ENCODE data around the gene PFDN4. TPM values are rescaled to one million over a fixed set of nuclear protein-coding genes. Genes with fewer than 3 reads are reported as not detected.

The PFDN4 gene
- total and polyA plus RNA-seq, 12 donors, result 21.9 to 56.3 (median 30.7) TPM

DNA sequence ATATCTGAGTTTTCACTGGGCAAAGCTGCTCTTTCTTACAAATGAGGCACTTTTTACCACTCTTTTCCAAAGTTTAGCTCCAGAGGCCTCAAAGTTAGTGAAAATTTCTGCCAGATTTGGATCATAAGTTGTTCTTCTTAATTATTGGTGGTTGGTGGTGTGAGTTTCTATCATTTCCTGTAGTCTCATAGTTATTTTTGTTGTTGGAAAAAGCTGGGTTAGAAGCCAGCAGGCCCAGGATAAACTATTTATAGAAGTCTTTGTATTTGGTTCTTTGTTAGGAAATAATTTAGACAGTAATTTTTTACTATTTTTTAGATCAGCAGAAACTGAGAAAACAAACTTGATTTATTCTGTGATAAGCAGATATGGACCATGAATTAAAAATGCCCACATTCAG is 10.6 kb downstream of the PFDN4 start:
- Histone ChIP-seq H3K4me3 (no peak overlapping the region), H3K27me3 (no peaks in the 10 kb centered on the region), H3K27ac (peak overlapping the region in 7 of 10 donors; percentile 28 to 77 (median 57)), H3K36me3 (peaks cover 0 to 49% (median 4%) of the 10 kb centered on the region in 9 donors), H3K4me1 (peaks cover 0 to 55% (median 22%) of the 10 kb centered on the region in 9 donors), H3K9me3 (no peaks in the 10 kb centered on the region)
- intact Hi-C loops (cut with DNase I), result loop anchor here in 3 of 10 donors (2.0 to 5.0 kb wide), 3 partner anchors 259 to 429 kb away; partner anchors contain the start of gene DOK5 (in 1 of the 3)
- TF ChIP-seq, protein P1, sequence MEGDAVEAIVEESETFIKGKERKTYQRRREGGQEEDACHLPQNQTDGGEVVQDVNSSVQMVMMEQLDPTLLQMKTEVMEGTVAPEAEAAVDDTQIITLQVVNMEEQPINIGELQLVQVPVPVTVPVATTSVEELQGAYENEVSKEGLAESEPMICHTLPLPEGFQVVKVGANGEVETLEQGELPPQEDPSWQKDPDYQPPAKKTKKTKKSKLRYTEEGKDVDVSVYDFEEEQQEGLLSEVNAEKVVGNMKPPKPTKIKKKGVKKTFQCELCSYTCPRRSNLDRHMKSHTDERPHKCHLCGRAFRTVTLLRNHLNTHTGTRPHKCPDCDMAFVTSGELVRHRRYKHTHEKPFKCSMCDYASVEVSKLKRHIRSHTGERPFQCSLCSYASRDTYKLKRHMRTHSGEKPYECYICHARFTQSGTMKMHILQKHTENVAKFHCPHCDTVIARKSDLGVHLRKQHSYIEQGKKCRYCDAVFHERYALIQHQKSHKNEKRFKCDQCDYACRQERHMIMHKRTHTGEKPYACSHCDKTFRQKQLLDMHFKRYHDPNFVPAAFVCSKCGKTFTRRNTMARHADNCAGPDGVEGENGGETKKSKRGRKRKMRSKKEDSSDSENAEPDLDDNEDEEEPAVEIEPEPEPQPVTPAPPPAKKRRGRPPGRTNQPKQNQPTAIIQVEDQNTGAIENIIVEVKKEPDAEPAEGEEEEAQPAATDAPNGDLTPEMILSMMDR (IDR thresholded peaks at IDR 0.05), result no peak
- ATAC-seq (peak in 1 of 8 donors; percentile 41), DNase-seq (no peak)

DNA sequence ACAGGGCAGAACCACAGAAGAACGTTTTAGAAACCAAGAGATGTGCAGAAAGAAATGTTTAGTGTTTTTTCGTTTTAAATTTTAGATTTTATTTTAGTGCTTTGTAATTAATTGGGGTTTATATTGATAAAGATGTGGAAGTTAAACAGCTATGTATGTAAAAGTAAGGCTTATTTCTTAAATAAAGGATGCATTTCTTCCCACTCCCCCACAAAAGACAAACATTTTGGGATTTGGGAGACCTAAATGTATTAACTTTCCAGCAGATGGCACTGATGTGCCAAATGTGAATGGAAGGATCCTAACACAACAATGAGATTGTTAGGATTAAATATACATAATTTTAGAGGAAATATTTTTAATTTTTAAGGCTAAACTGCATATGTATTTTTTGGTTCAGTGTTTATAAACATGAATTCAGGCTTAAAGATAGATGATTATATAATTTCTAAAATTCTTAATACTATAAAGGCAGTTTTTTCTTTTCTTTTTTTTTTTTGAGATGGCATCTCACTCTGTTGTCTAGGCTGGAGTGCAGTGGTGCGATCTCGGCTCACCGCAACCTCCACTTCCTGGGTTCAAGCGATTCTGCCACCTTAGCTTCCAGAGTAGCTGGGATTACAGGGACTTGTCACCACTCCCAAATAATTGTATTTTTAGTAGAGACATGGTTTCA is 12.0 kb downstream of the PFDN4 start:
- ATAC-seq, result no peak
- peaks cover 0 to 43% (median 22%) of the 10 kb centered on the region in 9 donors for H3K4me1 ChIP-seq
- no peaks in the 10 kb centered on the region for H3K9me3 ChIP-seq
- no peaks in the 10 kb centered on the region for H3K27me3 ChIP-seq
- H3K4me3 ChIP-seq, result no peak overlapping the region
- no peak for DNase-seq
- TF ChIP-seq, protein P1 (IDR thresholded peaks at IDR 0.05), result peak; percentile 29 to 74 (median 59)
- intact Hi-C loops (cut with DNase I), result loop anchor here (2.0 to 10.0 kb wide), 6 partner anchors 245 to 429 kb away; partner anchors contain the start of gene DOK5 (in 2 of the 10)
- H3K36me3 ChIP-seq, result peaks cover 0 to 43% (median 4%) of the 10 kb centered on the region in 9 donors
- 70 to 85% methylated on average over 6 of the region's 6 CpGs for WGBS, 2 donors
- no peak overlapping the region for H3K27ac ChIP-seq

- intact Hi-C loops (cut with DNase I), result loop anchor here in 7 of 10 donors (2.0 to 10.0 kb wide), 5 partner anchors 244 to 428 kb away; partner anchors contain the start of gene DOK5 (in 1 of the 7)
- DNase-seq (no peak), ATAC-seq (no peak)
- H3K27me3 ChIP-seq, result no peaks in the 10 kb centered on the region
- 94% methylated on average over 6 of the region's 6 CpGs for WGBS, 2 donors
- peaks cover 0 to 35% (median 18%) of the 10 kb centered on the region in 9 donors for H3K4me1 ChIP-seq
- no peak overlapping the region for H3K4me3 ChIP-seq
- H3K36me3 ChIP-seq, result peaks cover 0 to 35% (median under 1%) of the 10 kb centered on the region in 9 donors
- H3K9me3 ChIP-seq, result no peaks in the 10 kb centered on the region
- TF ChIP-seq, protein P1 (IDR thresholded peaks at IDR 0.05), result no peak
- H3K27ac ChIP-seq, result no peak overlapping the region
Measured at GRCh38 chr20:54220722-54221121, 12.8 kb downstream of the PFDN4 start.

DNA sequence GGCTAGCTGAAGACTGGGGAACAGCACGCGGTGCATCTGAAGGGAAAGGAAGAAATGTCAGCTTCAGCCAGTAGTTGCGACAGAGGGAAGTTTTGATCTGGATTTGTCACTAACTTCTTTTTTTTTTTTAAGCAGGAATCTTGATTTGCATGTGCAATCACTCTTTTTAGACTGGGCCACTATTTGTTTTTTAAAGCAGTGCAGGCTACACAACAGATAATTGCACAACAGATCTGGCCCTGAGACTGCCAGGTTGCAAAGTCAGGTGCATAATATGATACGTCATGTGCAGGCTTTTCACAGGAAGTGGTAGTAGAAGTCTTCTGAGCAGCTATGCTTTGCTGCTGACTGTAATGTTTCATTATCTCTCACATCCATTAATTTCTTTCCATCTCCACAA is 13.5 kb downstream of the PFDN4 start:
- Histone ChIP-seq H3K36me3 (peaks cover 0 to 28% (median 0%) of the 10 kb centered on the region in 9 donors), H3K27ac (no peak overlapping the region), H3K9me3 (no peaks in the 10 kb centered on the region), H3K4me1 (peaks cover 0 to 32% (median 18%) of the 10 kb centered on the region in 9 donors), H3K27me3 (no peaks in the 10 kb centered on the region), H3K4me3 (no peak overlapping the region)
- WGBS, 2 donors, result 83 to 90% methylated on average over 4 of the region's 4 CpGs
- TF ChIP-seq, protein P1 (IDR thresholded peaks at IDR 0.05), result no peak
- no peak for ATAC-seq
- intact Hi-C loops (cut with DNase I), result loop anchor here in 7 of 10 donors (2.0 to 10.0 kb wide), 5 partner anchors 243 to 427 kb away; partner anchors contain the start of gene DOK5 (in 1 of the 7)
- no peak for DNase-seq
